PC-9 (cell line): ENCODE data around the gene EIF4G3.

Experiments
- CTCF ChIP-seq: fragments of 200-600 bp; sonication (generic); conservative IDR thresholded peaks from 2 replicates; pipeline ENCODE4 v1.6.1; 2017; ENCODE audit warnings: mixed run types, antibody characterized with exemption, mild to moderate bottlenecking, moderate library complexity
- EZH2 ChIP-seq: fragments of 200-600 bp; sonication (generic); IDR thresholded peaks from 2 replicates; pipeline ENCODE4 v1.8.0; 2017; ENCODE audit warnings: antibody characterized with exemption, low read depth

GRCh38 chr1:21216835-21217811, 40.4 kb upstream of the EIF4G3 start:
- TF ChIP-seq CTCF (peak; percentile 81), EZH2 (no peak)
